ENCODE measurements around the gene TRIM75.

GRCh38 chr4:165101641-165102040 lies 48.0 kb downstream of the TRIM75 start:
- TF ChIP-seq EZH2phosphoT487 (IDR thresholded peaks at IDR 0.05; ENCODE audit: insufficient read depth, low read depth) (no peak), EZH2 (IDR thresholded peaks at IDR 0.05; ENCODE audit: insufficient read depth, poor library complexity, severe bottlenecking) (no peak)

All from GM23248 (cell line).